ENCODE data around the gene ADARB1. TPM values are rescaled to one million over a fixed set of nuclear protein-coding genes. Genes with fewer than 3 reads are reported as not detected.

ADARB1 gene
- total RNA-seq, 1 experiment from 2014 or later, result 5.0 TPM

GRCh38 chr21:45036630-45037029, 37.8 kb upstream of the ADARB1 start:
- in situ Hi-C loops (cut with HindIII; ENCODE audit: low pct_unique_long_range_greater_than_20kb, low sequenced_read_pairs), result no loop called here
- no peak for DNase-seq (ENCODE audit: low read depth)

- in situ Hi-C loops (cut with HindIII; ENCODE audit: low pct_unique_long_range_greater_than_20kb, low sequenced_read_pairs), result no loop called here
- DNase-seq (ENCODE audit: low read depth), result no peak
Observed at GRCh38 chr21:45037986-45038385, 36.4 kb upstream of the ADARB1 start.

GRCh38 chr21:45039317-45040156, 34.8 kb upstream of the ADARB1 start:
- in situ Hi-C loops (cut with HindIII; ENCODE audit: low pct_unique_long_range_greater_than_20kb, low sequenced_read_pairs), result no loop called here
- no peak for DNase-seq (ENCODE audit: low read depth)

- in situ Hi-C loops (cut with HindIII; ENCODE audit: low pct_unique_long_range_greater_than_20kb, low sequenced_read_pairs), result no loop called here
- DNase-seq (ENCODE audit: low read depth), result no peak
Observed at GRCh38 chr21:45040157-45040711, 34.1 kb upstream of the ADARB1 start.

GRCh38 chr21:45040739-45041138, 33.6 kb upstream of the ADARB1 start:
- in situ Hi-C loops (cut with HindIII; ENCODE audit: low pct_unique_long_range_greater_than_20kb, low sequenced_read_pairs), result no loop called here
- DNase-seq (ENCODE audit: low read depth), result no peak

GRCh38 chr21:45041351-45041805, 33.0 kb upstream of the ADARB1 start:
- DNase-seq (ENCODE audit: low read depth), result no peak
- in situ Hi-C loops (cut with HindIII; ENCODE audit: low pct_unique_long_range_greater_than_20kb, low sequenced_read_pairs), result no loop called here

GRCh38 chr21:45041984-45042663, 32.3 kb upstream of the ADARB1 start:
- no peak for DNase-seq (ENCODE audit: low read depth)
- in situ Hi-C loops (cut with HindIII; ENCODE audit: low pct_unique_long_range_greater_than_20kb, low sequenced_read_pairs), result no loop called here

- DNase-seq (ENCODE audit: low read depth), result no peak
Observed at GRCh38 chr21:45042664-45043161, 31.7 kb upstream of the ADARB1 start.

GRCh38 chr21:45043541-45044020, 30.8 kb upstream of the ADARB1 start:
- no peak for DNase-seq (ENCODE audit: low read depth)
- in situ Hi-C loops (cut with HindIII; ENCODE audit: low pct_unique_long_range_greater_than_20kb, low sequenced_read_pairs), result no loop called here

More at GRCh38 chr21:45042664-45043161, 31.7 kb upstream of the ADARB1 start:
- in situ Hi-C loops (cut with HindIII; ENCODE audit: low pct_unique_long_range_greater_than_20kb, low sequenced_read_pairs), result no loop called here

GRCh38 chr21:45045481-45045880, 28.9 kb upstream of the ADARB1 start:
- in situ Hi-C loops (cut with HindIII; ENCODE audit: low pct_unique_long_range_greater_than_20kb, low sequenced_read_pairs), result no loop called here
- DNase-seq (ENCODE audit: low read depth), result no peak

- in situ Hi-C loops (cut with HindIII; ENCODE audit: low pct_unique_long_range_greater_than_20kb, low sequenced_read_pairs), result no loop called here
- DNase-seq (ENCODE audit: low read depth), result no peak
Observed at GRCh38 chr21:45047257-45047656, 27.1 kb upstream of the ADARB1 start.

- in situ Hi-C loops (cut with HindIII; ENCODE audit: low pct_unique_long_range_greater_than_20kb, low sequenced_read_pairs), result no loop called here
Observed at GRCh38 chr21:45048026-45048698, 26.2 kb upstream of the ADARB1 start.

GRCh38 chr21:45048968-45049367, 25.4 kb upstream of the ADARB1 start:
- no peak for DNase-seq (ENCODE audit: low read depth)
- in situ Hi-C loops (cut with HindIII; ENCODE audit: low pct_unique_long_range_greater_than_20kb, low sequenced_read_pairs), result no loop called here

More at GRCh38 chr21:45048026-45048698, 26.2 kb upstream of the ADARB1 start:
- no peak for DNase-seq (ENCODE audit: low read depth)

- DNase-seq (ENCODE audit: low read depth), result no peak
- in situ Hi-C loops (cut with HindIII; ENCODE audit: low pct_unique_long_range_greater_than_20kb, low sequenced_read_pairs), result no loop called here
Observed at GRCh38 chr21:45049714-45050344, 24.6 kb upstream of the ADARB1 start.

GRCh38 chr21:45050345-45050796, 24.0 kb upstream of the ADARB1 start:
- no peak for DNase-seq (ENCODE audit: low read depth)
- in situ Hi-C loops (cut with HindIII; ENCODE audit: low pct_unique_long_range_greater_than_20kb, low sequenced_read_pairs), result no loop called here

GRCh38 chr21:45050797-45051489, 23.4 kb upstream of the ADARB1 start:
- DNase-seq (ENCODE audit: low read depth), result no peak
- in situ Hi-C loops (cut with HindIII; ENCODE audit: low pct_unique_long_range_greater_than_20kb, low sequenced_read_pairs), result no loop called here
